ENCODE measurements around the gene RGS3.

Gene RGS3

DNA sequence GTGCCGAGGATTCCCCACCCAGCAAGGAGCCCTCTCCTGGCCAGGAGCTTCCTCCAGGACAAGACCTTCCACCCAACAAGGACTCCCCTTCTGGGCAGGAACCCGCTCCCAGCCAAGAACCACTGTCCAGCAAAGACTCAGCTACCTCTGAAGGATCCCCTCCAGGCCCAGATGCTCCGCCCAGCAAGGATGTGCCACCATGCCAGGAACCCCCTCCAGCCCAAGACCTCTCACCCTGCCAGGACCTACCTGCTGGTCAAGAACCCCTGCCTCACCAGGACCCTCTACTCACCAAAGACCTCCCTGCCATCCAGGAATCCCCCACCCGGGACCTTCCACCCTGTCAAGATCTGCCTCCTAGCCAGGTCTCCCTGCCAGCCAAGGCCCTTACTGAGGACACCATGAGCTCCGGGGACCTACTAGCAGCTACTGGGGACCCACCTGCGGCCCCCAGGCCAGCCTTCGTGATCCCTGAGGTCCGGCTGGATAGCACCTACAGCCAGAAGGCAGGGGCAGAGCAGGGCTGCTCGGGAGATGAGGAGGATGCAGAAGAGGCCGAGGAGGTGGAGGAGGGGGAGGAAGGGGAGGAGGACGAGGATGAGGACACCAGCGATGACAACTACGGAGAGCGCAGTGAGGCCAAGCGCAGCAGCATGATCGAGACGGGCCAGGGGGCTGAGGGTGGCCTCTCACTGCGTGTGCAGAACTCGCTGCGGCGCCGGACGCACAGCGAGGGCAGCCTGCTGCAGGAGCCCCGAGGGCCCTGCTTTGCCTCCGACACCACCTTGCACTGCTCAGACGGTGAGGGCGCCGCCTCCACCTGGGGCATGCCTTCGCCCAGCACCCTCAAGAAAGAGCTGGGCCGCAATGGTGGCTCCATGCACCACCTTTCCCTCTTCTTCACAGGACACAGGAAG, 120.2 kb downstream of the RGS3 start:
- TF ChIP-seq, protein P1, sequence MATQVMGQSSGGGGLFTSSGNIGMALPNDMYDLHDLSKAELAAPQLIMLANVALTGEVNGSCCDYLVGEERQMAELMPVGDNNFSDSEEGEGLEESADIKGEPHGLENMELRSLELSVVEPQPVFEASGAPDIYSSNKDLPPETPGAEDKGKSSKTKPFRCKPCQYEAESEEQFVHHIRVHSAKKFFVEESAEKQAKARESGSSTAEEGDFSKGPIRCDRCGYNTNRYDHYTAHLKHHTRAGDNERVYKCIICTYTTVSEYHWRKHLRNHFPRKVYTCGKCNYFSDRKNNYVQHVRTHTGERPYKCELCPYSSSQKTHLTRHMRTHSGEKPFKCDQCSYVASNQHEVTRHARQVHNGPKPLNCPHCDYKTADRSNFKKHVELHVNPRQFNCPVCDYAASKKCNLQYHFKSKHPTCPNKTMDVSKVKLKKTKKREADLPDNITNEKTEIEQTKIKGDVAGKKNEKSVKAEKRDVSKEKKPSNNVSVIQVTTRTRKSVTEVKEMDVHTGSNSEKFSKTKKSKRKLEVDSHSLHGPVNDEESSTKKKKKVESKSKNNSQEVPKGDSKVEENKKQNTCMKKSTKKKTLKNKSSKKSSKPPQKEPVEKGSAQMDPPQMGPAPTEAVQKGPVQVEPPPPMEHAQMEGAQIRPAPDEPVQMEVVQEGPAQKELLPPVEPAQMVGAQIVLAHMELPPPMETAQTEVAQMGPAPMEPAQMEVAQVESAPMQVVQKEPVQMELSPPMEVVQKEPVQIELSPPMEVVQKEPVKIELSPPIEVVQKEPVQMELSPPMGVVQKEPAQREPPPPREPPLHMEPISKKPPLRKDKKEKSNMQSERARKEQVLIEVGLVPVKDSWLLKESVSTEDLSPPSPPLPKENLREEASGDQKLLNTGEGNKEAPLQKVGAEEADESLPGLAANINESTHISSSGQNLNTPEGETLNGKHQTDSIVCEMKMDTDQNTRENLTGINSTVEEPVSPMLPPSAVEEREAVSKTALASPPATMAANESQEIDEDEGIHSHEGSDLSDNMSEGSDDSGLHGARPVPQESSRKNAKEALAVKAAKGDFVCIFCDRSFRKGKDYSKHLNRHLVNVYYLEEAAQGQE (IDR thresholded peaks at IDR 0.05; ENCODE audit: low read depth) = no peak
- TF ChIP-seq FOXM1 (IDR thresholded peaks at IDR 0.05; ENCODE audit: borderline replicate concordance, low read depth) = no peak

GRCh38 chr9:113584428-113585084, 121.0 kb downstream of the RGS3 start:
- TF ChIP-seq RAD21 (IDR thresholded peaks at IDR 0.05; ENCODE audit: low read depth) = no peak
- TF ChIP-seq, protein P2, sequence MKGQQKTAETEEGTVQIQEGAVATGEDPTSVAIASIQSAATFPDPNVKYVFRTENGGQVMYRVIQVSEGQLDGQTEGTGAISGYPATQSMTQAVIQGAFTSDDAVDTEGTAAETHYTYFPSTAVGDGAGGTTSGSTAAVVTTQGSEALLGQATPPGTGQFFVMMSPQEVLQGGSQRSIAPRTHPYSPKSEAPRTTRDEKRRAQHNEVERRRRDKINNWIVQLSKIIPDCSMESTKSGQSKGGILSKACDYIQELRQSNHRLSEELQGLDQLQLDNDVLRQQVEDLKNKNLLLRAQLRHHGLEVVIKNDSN (IDR thresholded peaks at IDR 0.05) = no peak
- no peak for TF ChIP-seq ZBTB7A (IDR thresholded peaks at IDR 0.05; ENCODE audit: low read depth)
- TF ChIP-seq TEAD4 (IDR thresholded peaks at IDR 0.05) = no peak
- TF ChIP-seq EGR1 (IDR thresholded peaks at IDR 0.05) = no peak
- no peak for TF ChIP-seq TCF12 (IDR thresholded peaks at IDR 0.05; ENCODE audit: low read depth)
- no peak for TF ChIP-seq EP300 (IDR thresholded peaks at IDR 0.05; ENCODE audit: borderline replicate concordance)
- TF ChIP-seq TAF1 (IDR thresholded peaks at IDR 0.05; ENCODE audit: low read depth) = no peak
- TF ChIP-seq FOXM1 (IDR thresholded peaks at IDR 0.05; ENCODE audit: borderline replicate concordance, low read depth) = no peak
- no peak for TF ChIP-seq CREB1 (IDR thresholded peaks at IDR 0.05; ENCODE audit: low read depth)
- TF ChIP-seq, protein P3, sequence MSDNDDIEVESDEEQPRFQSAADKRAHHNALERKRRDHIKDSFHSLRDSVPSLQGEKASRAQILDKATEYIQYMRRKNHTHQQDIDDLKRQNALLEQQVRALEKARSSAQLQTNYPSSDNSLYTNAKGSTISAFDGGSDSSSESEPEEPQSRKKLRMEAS (IDR thresholded peaks at IDR 0.05) = no peak
- TF ChIP-seq NFIC (IDR thresholded peaks at IDR 0.05) = no peak
- TF ChIP-seq CEBPB (IDR thresholded peaks at IDR 0.05) = no peak

GRCh38 chr9:113585085-113585442, 121.5 kb downstream of the RGS3 start:
- TF ChIP-seq TEAD4 (IDR thresholded peaks at IDR 0.05) (no peak), TAF1 (IDR thresholded peaks at IDR 0.05; ENCODE audit: low read depth) (no peak), CEBPB (IDR thresholded peaks at IDR 0.05) (no peak), ZBTB7A (IDR thresholded peaks at IDR 0.05; ENCODE audit: low read depth) (no peak), EGR1 (IDR thresholded peaks at IDR 0.05) (no peak), FOXM1 (IDR thresholded peaks at IDR 0.05; ENCODE audit: borderline replicate concordance, low read depth) (no peak), TCF12 (IDR thresholded peaks at IDR 0.05; ENCODE audit: low read depth) (no peak), NFIC (IDR thresholded peaks at IDR 0.05) (no peak), RAD21 (IDR thresholded peaks at IDR 0.05; ENCODE audit: low read depth) (no peak), YY1 (IDR thresholded peaks at IDR 0.05; ENCODE audit: low read depth) (no peak), EP300 (IDR thresholded peaks at IDR 0.05; ENCODE audit: borderline replicate concordance) (no peak), CREB1 (IDR thresholded peaks at IDR 0.05; ENCODE audit: low read depth) (no peak)
- TF ChIP-seq, protein P3 (IDR thresholded peaks at IDR 0.05) = no peak
- TF ChIP-seq, protein P1 (IDR thresholded peaks at IDR 0.05; ENCODE audit: low read depth) = no peak
- TF ChIP-seq, protein P2 (IDR thresholded peaks at IDR 0.05) = no peak

- TF ChIP-seq TAF1 (IDR thresholded peaks at IDR 0.05; ENCODE audit: low read depth) (no peak), TCF12 (IDR thresholded peaks at IDR 0.05; ENCODE audit: low read depth) (no peak), CREB1 (IDR thresholded peaks at IDR 0.05; ENCODE audit: low read depth) (no peak), NFIC (IDR thresholded peaks at IDR 0.05) (no peak), EGR1 (IDR thresholded peaks at IDR 0.05) (no peak), CEBPB (IDR thresholded peaks at IDR 0.05) (no peak), YY1 (IDR thresholded peaks at IDR 0.05; ENCODE audit: low read depth) (no peak), ZBTB7A (IDR thresholded peaks at IDR 0.05; ENCODE audit: low read depth) (no peak), RAD21 (IDR thresholded peaks at IDR 0.05; ENCODE audit: low read depth) (no peak), EP300 (IDR thresholded peaks at IDR 0.05; ENCODE audit: borderline replicate concordance) (no peak), TEAD4 (IDR thresholded peaks at IDR 0.05) (no peak), FOXM1 (IDR thresholded peaks at IDR 0.05; ENCODE audit: borderline replicate concordance, low read depth) (no peak)
- TF ChIP-seq, protein P2 (IDR thresholded peaks at IDR 0.05) = no peak
- TF ChIP-seq, protein P1 (IDR thresholded peaks at IDR 0.05; ENCODE audit: low read depth) = no peak
- TF ChIP-seq, protein P3 (IDR thresholded peaks at IDR 0.05) = no peak
These were observed 122.0 kb downstream of the RGS3 start for GRCh38 chr9:113585555-113585954.

All from Ishikawa (cell line).